ENCODE results near the gene CLRN3.

The CLRN3 gene

GRCh38 chr10:127911867-127912257, 19.1 kb upstream of the CLRN3 start:
- Histone ChIP-seq H3K27me3 (ENCODE audit: low read length) (no peaks in the 10 kb centered on the region), H3K27ac (ENCODE audit: low read depth, low read length) (no peak overlapping the region)

GRCh38 chr10:127911218-127911866, 18.6 kb upstream of the CLRN3 start:
- Histone ChIP-seq H3K79me2 (ENCODE audit: insufficient read depth, low read length) (no peaks in the 10 kb centered on the region), H3F3A (ENCODE audit: insufficient read depth) (no peaks in the 10 kb centered on the region), H4K20me1 (ENCODE audit: low read depth, low read length) (no peaks in the 10 kb centered on the region), H3K27me3 (ENCODE audit: low read length) (no peaks in the 10 kb centered on the region), H3K36me3 (ENCODE audit: low read length) (no peaks in the 10 kb centered on the region), H3K4me3 (ENCODE audit: insufficient read depth, low read length, poor library complexity, severe bottlenecking) (no peak overlapping the region), H3K9ac (ENCODE audit: low read length) (no peak overlapping the region), H3K4me2 (ENCODE audit: low read depth, low read length, poor library complexity, severe bottlenecking) (no peak overlapping the region), H3K27ac (ENCODE audit: low read depth, low read length) (no peak overlapping the region), H2AFZ (ENCODE audit: low read depth, low read length, severe bottlenecking) (no peak overlapping the region), H3K9me3 (ENCODE audit: insufficient read depth, low read length) (no peaks in the 10 kb centered on the region), H3K9me2 (replicated peaks; ENCODE audit: insufficient read depth, low read length) (no peaks in the 10 kb centered on the region)
- TF ChIP-seq EZH2phosphoT487 (conservative IDR thresholded peaks at IDR 0.05; ENCODE audit: low read length) (no peak), CTCF (IDR thresholded peaks at IDR 0.05; ENCODE audit: insufficient read depth, low read length, poor library complexity, severe bottlenecking) (no peak)

More at GRCh38 chr10:127911867-127912257, 19.1 kb upstream of the CLRN3 start:
- no peaks in the 10 kb centered on the region for H3K79me2 ChIP-seq (ENCODE audit: insufficient read depth, low read length)
- no peaks in the 10 kb centered on the region for H3K9me2 ChIP-seq (replicated peaks; ENCODE audit: insufficient read depth, low read length)
- H3K4me2 ChIP-seq (ENCODE audit: low read depth, low read length, poor library complexity, severe bottlenecking), result no peak overlapping the region
- H3F3A ChIP-seq (ENCODE audit: insufficient read depth), result no peaks in the 10 kb centered on the region
- no peaks in the 10 kb centered on the region for H3K36me3 ChIP-seq (ENCODE audit: low read length)
- H2AFZ ChIP-seq (ENCODE audit: low read depth, low read length, severe bottlenecking), result no peak overlapping the region
- no peaks in the 10 kb centered on the region for H3K9me3 ChIP-seq (ENCODE audit: insufficient read depth, low read length)
- H3K4me3 ChIP-seq (ENCODE audit: insufficient read depth, low read length, poor library complexity, severe bottlenecking), result no peak overlapping the region
- no peak overlapping the region for H3K9ac ChIP-seq (ENCODE audit: low read length)
- TF ChIP-seq EZH2phosphoT487 (conservative IDR thresholded peaks at IDR 0.05; ENCODE audit: low read length), result no peak
- TF ChIP-seq CTCF (IDR thresholded peaks at IDR 0.05; ENCODE audit: insufficient read depth, low read length, poor library complexity, severe bottlenecking), result no peak
- no peaks in the 10 kb centered on the region for H4K20me1 ChIP-seq (ENCODE audit: low read depth, low read length)

DNA sequence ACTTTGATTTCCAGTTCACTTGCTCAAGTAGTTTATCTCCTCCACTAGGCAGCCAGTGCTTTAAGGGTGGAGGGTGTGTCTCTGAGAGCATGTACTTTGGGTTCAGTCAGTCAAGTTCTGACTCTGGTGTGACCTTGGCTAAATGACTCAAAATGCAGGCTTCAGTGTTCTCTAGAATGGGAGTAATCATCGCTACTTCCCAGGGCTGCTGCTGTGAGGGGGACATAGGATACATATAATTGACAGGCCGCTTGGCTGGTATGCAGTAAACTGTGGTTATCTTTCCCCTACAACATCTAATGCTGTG, 17.7 kb upstream of the CLRN3 start:
- H3K36me3 ChIP-seq (ENCODE audit: low read length), result no peaks in the 10 kb centered on the region
- no peak overlapping the region for H3K4me2 ChIP-seq (ENCODE audit: low read depth, low read length, poor library complexity, severe bottlenecking)
- no peak overlapping the region for H3K4me3 ChIP-seq (ENCODE audit: insufficient read depth, low read length, poor library complexity, severe bottlenecking)
- H3K27ac ChIP-seq (ENCODE audit: low read depth, low read length), result no peak overlapping the region
- H2AFZ ChIP-seq (ENCODE audit: low read depth, low read length, severe bottlenecking), result no peak overlapping the region
- no peaks in the 10 kb centered on the region for H3K9me2 ChIP-seq (replicated peaks; ENCODE audit: insufficient read depth, low read length)
- H3K27me3 ChIP-seq (ENCODE audit: low read length), result no peaks in the 10 kb centered on the region
- no peaks in the 10 kb centered on the region for H4K20me1 ChIP-seq (ENCODE audit: low read depth, low read length)
- H3K9me3 ChIP-seq (ENCODE audit: insufficient read depth, low read length), result no peaks in the 10 kb centered on the region
- no peak overlapping the region for H3K9ac ChIP-seq (ENCODE audit: low read length)
- no peaks in the 10 kb centered on the region for H3F3A ChIP-seq (ENCODE audit: insufficient read depth)
- no peak for TF ChIP-seq EZH2phosphoT487 (conservative IDR thresholded peaks at IDR 0.05; ENCODE audit: low read length)
- TF ChIP-seq CTCF (IDR thresholded peaks at IDR 0.05; ENCODE audit: insufficient read depth, low read length, poor library complexity, severe bottlenecking), result no peak
- H3K79me2 ChIP-seq (ENCODE audit: insufficient read depth, low read length), result no peaks in the 10 kb centered on the region

Measured in SU-DHL-6 (cell line).